Fibroblast of lung (primary cell): ENCODE measurements around the gene FOXB2. TPM values are rescaled to one million over a fixed set of nuclear protein-coding genes. Genes with fewer than 3 reads are reported as not detected.

Experiments used
- DNase-seq, 2 donors: peaks; one replicate each; pipeline versions ENCODE4 v3.0.0 to v3.0.0-alpha.2; 2010; ENCODE audit warnings: low read depth in 2 of 2
- H2AFZ ChIP-seq: 2 replicates; pipeline ENCODE4 v1.5.1; 2012; ENCODE audit warnings: low read length, control low read depth, inconsistent platforms
- H3K27ac ChIP-seq: 2 replicates; pipeline ENCODE4 v1.5.1; 2011; ENCODE audit warnings: low read length, control low read depth; ENCODE audit not compliant: insufficient read depth
- H3K27me3 ChIP-seq: 2 replicates; pipeline ENCODE4 v1.5.1; 2011; ENCODE audit warnings: mild to moderate bottlenecking, low read length; ENCODE audit not compliant: control insufficient read depth, insufficient read depth
- H3K36me3 ChIP-seq: 2 replicates; pipeline ENCODE4 v1.5.1; 2011; ENCODE audit warnings: low read length; ENCODE audit not compliant: control insufficient read depth, insufficient read depth
- H3K4me1 ChIP-seq: 2 replicates; pipeline ENCODE4 v1.5.1; 2011; ENCODE audit warnings: low read length; ENCODE audit not compliant: control insufficient read depth, insufficient read depth; ENCODE audit errors: extremely low read depth
- H3K4me2 ChIP-seq: 2 replicates; pipeline ENCODE4 v1.5.1; 2011; ENCODE audit warnings: low read length, control low read depth; ENCODE audit not compliant: insufficient read depth; ENCODE audit errors: extremely low read depth
- H3K4me3 ChIP-seq, 4 experiments: fragments of 200-600 bp in 1 of 4; sonication (generic) in 1 of 4; replicated peaks in 1 of 4; 2 replicates each; pipeline ENCODE4 v1.5.1; 2011 to 2016; ENCODE audit warnings: low read length in 4 of 4, low read depth in 3 of 4, mild to moderate bottlenecking in 3 of 4, control low read depth in 2 of 4, inconsistent platforms in 1 of 4, mixed read lengths in 1 of 4; ENCODE audit not compliant: insufficient read depth in 1 of 4; ENCODE audit errors: control extremely low read depth in 1 of 4
- H3K79me2 ChIP-seq: 2 replicates; pipeline ENCODE4 v1.5.1; 2012; ENCODE audit warnings: mild to moderate bottlenecking, low read length, inconsistent platforms; ENCODE audit not compliant: control insufficient read depth, insufficient read depth
- H3K9ac ChIP-seq: 2 replicates; pipeline ENCODE4 v1.5.1; 2011; ENCODE audit warnings: mild to moderate bottlenecking, low read length, control low read depth; ENCODE audit not compliant: insufficient read depth
- H3K9me3 ChIP-seq: 2 replicates; pipeline ENCODE4 v1.5.1; 2012; ENCODE audit warnings: low read depth, low read length; ENCODE audit not compliant: control insufficient read depth, insufficient read depth
- H4K20me1 ChIP-seq: 2 replicates; pipeline ENCODE4 v1.5.1; 2011; ENCODE audit warnings: low read length; ENCODE audit not compliant: control insufficient read depth, insufficient read depth; ENCODE audit errors: extremely low read depth
- CTCF ChIP-seq, 2 donors: IDR thresholded peaks in 1 of 2; conservative IDR thresholded peaks in 1 of 2; 1 replicate in 1 of 2; 2 replicates in 1 of 2; pipeline ENCODE4 v1.5.1; 2011 to 2012; ENCODE audit warnings: low read length in 2 of 2, control low read depth in 1 of 2, inconsistent platforms in 1 of 2, low read depth in 1 of 2, mild to moderate bottlenecking in 1 of 2
- EZH2 ChIP-seq: IDR thresholded peaks from 2 replicates; pipeline ENCODE4 v1.5.1; 2012; ENCODE audit warnings: low read length, control low read depth, mild to moderate bottlenecking; ENCODE audit errors: missing control alignments
- polyA plus RNA-seq, 2 donors: library from polyadenylated mRNA; depleted of rRNA in 1 of 2; stranded (reverse) in 1 of 2; unstranded in 1 of 2; fragments of >200 nt; gene quantifications; 2 replicates each; pipeline ENCODE4 v1.2.1, GENCODE V29; 2011 to 2012; ENCODE audit warnings: missing spikeins in 1 of 2
- total RNA-seq: library from RNA; depleted of rRNA; stranded (reverse); fragments of >200 nt; gene quantifications from 2 replicates; pipeline ENCODE4 v1.2.1, GENCODE V29; 2014

Gene FOXB2
- total and polyA plus RNA-seq, 2 donors (not counting 1 experiment from before 2014, with no cell fraction given): not detected

DNA sequence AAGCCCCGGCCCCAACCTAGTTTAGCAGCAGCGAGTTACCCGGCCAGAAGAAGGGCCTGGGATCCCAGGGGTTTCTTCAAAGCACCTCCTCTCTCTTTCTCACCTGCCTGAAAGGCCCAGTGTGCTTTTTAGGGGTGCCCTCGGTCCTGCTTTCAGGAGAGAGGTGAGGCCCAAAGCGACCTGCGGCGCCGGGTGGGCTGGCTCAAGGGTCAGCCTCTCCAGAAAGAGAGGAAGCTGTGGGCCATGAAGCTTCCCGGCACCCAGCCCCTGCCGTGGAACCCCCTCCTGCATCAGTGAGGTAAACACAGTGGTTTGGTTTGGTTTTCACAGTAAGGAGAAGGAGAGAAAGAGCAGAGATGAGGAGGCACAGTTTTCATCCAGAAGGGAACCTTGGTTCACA lies 4.3 kb downstream of the FOXB2 start:
- no peak for DNase-seq
- H3K27ac ChIP-seq: no peak overlapping the region
- no peaks in the 10 kb centered on the region for H3K9me3 ChIP-seq
- H3K4me1 ChIP-seq: no peaks in the 10 kb centered on the region
- H4K20me1 ChIP-seq: no peaks in the 10 kb centered on the region
- no peak overlapping the region for H3K4me3 ChIP-seq
- no peaks in the 10 kb centered on the region for H3K79me2 ChIP-seq
- H2AFZ ChIP-seq: no peak overlapping the region
- no peak overlapping the region for H3K4me2 ChIP-seq
- H3K27me3 ChIP-seq: peaks cover 48% of the 10 kb centered on the region
- H3K9ac ChIP-seq: no peak overlapping the region
- no peak for TF ChIP-seq EZH2
- TF ChIP-seq CTCF (conservative IDR thresholded peaks at IDR 0.05 in 1 of 2, IDR thresholded peaks at IDR 0.05 in 1 of 2; ENCODE audit: low read depth in 1 of 2, low read length in 2 of 2): no peak
- H3K36me3 ChIP-seq: no peaks in the 10 kb centered on the region

GRCh38 chr9:77024776-77025545 lies 5.5 kb downstream of the FOXB2 start:
- Histone ChIP-seq H3K9ac (no peak overlapping the region), H2AFZ (no peak overlapping the region), H3K4me2 (no peak overlapping the region), H3K4me1 (no peaks in the 10 kb centered on the region), H3K36me3 (no peaks in the 10 kb centered on the region), H3K9me3 (no peaks in the 10 kb centered on the region), H3K4me3 (no peak overlapping the region), H3K27me3 (peaks cover 37% of the 10 kb centered on the region), H3K79me2 (no peaks in the 10 kb centered on the region), H3K27ac (no peak overlapping the region), H4K20me1 (no peaks in the 10 kb centered on the region)
- TF ChIP-seq EZH2: no peak
- no peak for TF ChIP-seq CTCF (conservative IDR thresholded peaks at IDR 0.05 in 1 of 2, IDR thresholded peaks at IDR 0.05 in 1 of 2; ENCODE audit: low read depth in 1 of 2, low read length in 2 of 2)
- DNase-seq: no peak

DNA sequence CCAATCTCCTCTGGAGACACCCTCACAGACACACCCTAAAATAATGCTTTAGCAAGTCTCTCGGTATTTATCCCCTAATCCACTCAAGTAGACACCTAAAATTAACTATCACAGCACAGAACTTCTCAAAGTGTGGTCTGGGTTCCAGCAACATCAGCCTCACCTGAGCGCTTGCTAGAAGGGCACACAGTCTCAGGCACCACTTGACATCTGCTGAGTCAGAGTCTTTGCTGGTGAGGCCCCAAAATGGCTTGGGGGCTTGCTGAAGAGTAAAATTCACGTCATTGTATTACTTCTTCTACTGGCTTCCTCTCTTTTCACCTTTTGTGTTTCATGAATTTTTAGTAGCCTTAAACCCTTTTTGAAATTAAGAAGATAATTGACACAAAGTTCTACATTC lies 9.0 kb downstream of the FOXB2 start:
- H3K79me2 ChIP-seq: no peaks in the 10 kb centered on the region
- TF ChIP-seq EZH2 (no peak), CTCF (conservative IDR thresholded peaks at IDR 0.05 in 1 of 2, IDR thresholded peaks at IDR 0.05 in 1 of 2; ENCODE audit: low read depth in 1 of 2, low read length in 2 of 2) (no peak)

More for the DNA sequence above, 9.0 kb downstream of the FOXB2 start:
- no peak for DNase-seq
- Histone ChIP-seq H3K9me3 (no peaks in the 10 kb centered on the region), H3K4me3 (no peak overlapping the region), H3K9ac (no peak overlapping the region), H3K36me3 (no peaks in the 10 kb centered on the region), H4K20me1 (no peaks in the 10 kb centered on the region), H2AFZ (no peak overlapping the region), H3K4me2 (no peak overlapping the region), H3K4me1 (no peaks in the 10 kb centered on the region), H3K27me3 (peaks cover 5% of the 10 kb centered on the region), H3K27ac (no peak overlapping the region)
